ENCODE measurements around the gene SERGEF. TPM values are rescaled to one million over a fixed set of nuclear protein-coding genes. Genes with fewer than 3 reads are reported as not detected.
"Not testable (repeated sequence)": the region's sequence is repeated elsewhere in the genome, so short reads cannot be mapped to it uniquely, and the experiment has no call there.

SERGEF gene
- total RNA-seq, 1 experiment from 2014 or later, result 26.1 TPM

GRCh38 chr11:18000760-18001159, 12.1 kb downstream of the SERGEF start:
- no peak for DNase-seq (ENCODE audit: low spot score)

GRCh38 chr11:18000128-18000527, 12.7 kb downstream of the SERGEF start:
- not testable (repeated sequence) for DNase-seq (ENCODE audit: low spot score)

DNA sequence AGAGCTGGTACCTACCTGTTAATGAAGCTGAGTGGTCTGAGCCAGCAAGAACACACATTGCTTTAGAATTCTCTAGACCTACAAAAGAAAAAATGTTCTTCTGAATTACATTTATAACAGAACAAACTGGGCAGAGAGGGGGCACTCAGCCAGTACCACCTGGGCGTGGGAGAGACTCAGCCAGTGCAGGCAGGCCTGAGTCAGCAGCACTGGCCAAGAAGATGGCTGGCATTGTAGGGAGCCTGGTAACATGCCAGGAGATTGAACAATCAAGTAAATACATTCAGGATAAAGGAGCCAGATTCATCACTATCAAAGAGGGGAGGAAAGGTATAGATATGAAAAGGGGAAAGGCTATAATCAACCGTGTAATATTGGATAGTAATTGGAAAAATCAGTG, 19.9 kb downstream of the SERGEF start:
- no peak for DNase-seq (ENCODE audit: low spot score)

- peak; percentile 58 for DNase-seq (ENCODE audit: low spot score)
Observed at GRCh38 chr11:17991783-17992433, 20.9 kb downstream of the SERGEF start.

- DNase-seq (ENCODE audit: low spot score), result no peak
Observed at GRCh38 chr11:17989306-17989705, 23.5 kb downstream of the SERGEF start.

DNA sequence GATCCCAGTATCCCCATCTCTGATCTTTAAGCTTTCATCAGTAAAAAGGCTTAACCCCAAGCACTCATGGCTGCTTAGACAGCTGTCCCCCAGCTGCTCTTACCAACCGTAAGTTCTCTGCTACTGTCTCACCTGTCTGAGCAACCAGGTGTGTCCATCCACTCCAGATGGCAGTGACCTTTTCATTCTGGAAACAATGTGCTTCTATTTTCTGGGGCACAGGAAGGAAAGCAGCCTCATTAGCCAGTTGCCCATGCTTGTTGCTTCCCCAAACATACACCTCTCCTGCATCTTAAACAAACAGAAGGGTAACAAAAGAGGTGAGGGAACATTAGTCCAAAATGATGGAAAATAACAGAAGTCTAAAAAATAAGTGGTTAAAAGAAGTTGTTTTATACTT, 24.4 kb downstream of the SERGEF start:
- DNase-seq (ENCODE audit: low spot score), result no peak

GRCh38 chr11:17987826-17988225, 25.0 kb downstream of the SERGEF start:
- no peak for DNase-seq (ENCODE audit: low spot score)

DNA sequence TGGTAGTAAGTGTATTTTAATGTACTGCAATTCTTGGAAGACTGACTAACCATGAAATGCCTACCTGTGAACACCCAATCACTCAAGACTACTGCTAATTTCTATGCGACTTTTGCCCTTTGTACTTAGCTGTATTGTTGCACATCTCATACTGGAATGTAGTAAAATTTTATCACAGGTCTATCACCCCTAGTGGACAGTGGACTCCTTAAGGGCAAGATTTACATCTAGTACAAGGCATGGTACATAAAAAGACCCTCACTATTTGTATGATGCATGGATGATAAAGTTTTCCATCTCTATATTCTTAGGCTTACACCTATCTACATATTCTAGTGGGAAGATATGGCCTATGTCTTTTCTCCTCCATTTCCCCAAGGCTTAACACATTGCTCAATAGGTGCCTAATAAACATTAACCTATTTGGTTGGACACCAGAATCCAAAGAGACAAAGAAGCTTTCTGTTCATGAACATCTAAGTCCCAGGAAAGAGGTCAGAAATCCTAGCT, 26.1 kb downstream of the SERGEF start:
- DNase-seq (ENCODE audit: low spot score), result no peak

DNA sequence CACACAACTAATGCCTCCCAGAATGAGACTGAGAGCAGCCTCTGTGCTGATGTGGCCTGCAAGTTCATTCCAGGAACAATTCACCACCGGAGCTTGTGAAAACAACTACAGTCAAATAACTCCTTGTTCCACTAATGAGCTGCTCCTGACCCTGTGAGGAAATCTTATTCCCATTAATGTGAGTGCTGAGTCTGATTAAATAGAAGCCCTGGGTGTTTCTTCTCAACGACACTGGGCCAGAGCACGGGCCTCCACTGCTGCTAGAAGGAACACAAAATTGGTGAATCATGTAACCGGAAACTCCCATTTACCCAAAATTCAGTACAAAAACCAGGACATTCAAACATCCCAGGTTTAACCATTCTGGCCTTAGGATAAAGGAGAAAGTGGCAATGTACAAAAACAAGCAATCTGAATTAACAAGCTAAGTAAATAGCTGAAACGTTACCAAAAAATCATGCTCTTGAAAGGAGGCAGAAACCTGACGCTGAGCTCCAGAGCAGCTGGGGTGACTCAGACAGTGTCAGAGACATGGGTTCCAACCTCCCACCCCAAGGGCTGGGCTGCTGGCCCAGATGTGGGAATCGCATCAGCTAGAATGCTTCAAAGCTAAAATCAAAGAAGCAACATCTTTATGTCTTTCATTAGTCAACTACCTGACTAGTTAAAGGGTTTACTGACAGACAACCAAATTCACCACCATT, 26.7 kb downstream of the SERGEF start:
- DNase-seq (ENCODE audit: low spot score), result peak; percentile 59

DNA sequence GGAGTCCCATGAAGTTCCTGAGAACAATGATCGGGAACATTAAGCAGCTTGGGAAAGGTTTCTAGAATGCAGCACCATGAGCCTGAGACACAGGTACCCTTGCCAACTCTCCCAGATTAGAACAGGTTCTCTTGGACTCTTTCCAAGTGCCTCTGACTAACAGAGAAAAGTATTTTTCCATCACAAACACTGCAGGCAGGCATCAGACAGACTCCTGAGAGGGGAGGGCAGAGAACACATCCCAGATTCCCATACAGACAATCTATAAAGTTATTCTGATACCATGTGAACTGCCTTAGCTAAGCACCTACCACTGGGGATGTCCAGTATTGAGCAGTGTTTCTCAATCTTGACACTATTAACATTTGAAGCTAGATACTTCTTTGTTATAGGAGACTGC, 27.3 kb downstream of the SERGEF start:
- peak; percentile 70 for DNase-seq (ENCODE audit: low spot score)

DNA sequence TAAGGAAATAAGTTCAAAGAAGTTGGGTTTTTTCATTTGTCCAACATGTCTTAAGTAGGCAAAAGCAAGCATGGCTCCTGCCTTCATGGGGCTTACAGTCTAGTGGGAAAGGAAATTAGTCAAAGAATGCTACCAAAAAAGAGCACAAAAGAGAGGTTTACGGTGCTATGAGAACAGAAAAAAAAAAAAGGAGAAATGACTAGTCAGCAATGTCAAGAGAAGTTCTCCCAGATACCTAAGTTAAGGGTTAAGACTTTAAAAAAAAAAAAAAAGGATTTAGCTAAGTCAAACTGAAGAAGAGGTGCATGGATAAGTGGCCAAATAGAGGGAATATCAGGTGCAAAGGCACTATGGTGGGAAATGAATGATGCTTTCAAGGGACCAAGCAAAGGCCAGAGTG, 29.3 kb downstream of the SERGEF start:
- DNase-seq (ENCODE audit: low spot score), result no peak

DNA sequence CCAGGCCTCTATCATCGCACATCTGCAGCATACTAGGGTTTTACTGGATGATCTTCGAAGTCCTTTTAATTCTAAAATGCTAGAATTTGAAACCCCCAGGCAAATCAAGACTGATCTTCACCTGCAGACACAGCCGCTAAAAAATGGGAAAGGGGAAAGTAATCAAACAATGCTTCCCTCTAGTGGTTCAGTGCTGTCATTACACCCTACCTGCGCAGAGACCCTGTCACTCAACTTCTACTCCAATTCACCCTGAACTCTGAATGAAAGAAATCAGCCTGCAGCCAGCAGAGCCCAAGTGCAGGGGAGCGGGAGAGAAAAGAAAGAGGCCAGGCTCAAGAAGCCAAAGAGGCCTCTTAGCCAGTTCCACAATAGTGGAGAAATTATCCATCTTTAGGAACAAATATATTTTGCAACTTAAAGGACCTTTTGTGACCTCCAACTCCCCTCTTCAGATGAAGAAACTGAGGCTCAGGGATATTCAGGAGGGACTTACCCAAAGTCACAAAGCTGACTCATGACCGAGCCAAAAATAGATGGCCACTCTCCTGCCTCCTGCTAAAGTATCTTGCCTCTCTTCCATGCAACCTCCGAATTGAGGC, 33.0 kb downstream of the SERGEF start:
- DNase-seq (ENCODE audit: low spot score), result peak; percentile 44

GRCh38 chr11:17978553-17979287, 34.1 kb downstream of the SERGEF start:
- DNase-seq (ENCODE audit: low spot score), result peak; percentile 42

- no peak for DNase-seq (ENCODE audit: low spot score)
Observed at GRCh38 chr11:17976651-17977050, 36.2 kb downstream of the SERGEF start.

DNA sequence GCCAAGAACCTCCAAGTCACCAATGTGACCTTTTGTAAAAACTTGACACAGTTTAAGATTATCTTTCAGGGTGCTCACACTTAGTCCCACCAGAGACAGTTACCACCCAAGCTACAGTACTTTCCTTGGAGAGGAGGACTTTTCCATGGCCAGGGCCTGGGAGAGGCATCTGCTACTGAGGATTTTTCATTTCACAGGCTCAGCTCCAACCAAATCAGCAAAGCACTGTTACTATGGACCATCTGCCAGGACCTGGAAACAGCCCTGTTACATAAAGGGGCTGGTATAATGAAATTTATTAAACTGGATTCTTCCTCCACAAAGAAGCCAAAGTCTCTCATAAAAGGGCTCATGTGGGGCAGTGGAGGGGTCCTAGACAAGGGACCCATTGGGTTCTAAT, 38.6 kb downstream of the SERGEF start:
- no peak for DNase-seq (ENCODE audit: low spot score)

- peak; percentile 88 for DNase-seq (ENCODE audit: low spot score)
Observed at GRCh38 chr11:17972987-17973386, 39.9 kb downstream of the SERGEF start.

- DNase-seq (ENCODE audit: low spot score), result no peak
Observed at GRCh38 chr11:17968206-17968605, 44.6 kb downstream of the SERGEF start.

DNA sequence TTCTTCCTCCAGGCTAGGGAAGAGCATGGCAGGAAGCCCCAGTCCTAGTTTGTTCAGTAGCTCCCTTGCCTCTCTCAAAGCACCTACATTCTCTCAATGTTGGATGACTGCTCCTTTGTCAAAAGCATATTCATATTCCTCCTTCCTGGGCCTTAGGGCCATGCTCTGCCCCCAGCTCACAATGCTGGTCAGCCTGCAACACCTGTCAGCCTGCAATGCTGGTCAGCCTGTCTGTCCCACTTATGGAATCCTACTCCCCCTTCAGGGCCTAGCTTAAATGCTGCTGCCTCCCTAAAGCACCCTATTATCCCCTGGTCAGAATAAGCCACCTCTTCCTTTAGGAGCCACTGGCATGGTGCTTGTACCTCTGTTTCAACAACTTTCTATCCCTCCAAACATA, 45.2 kb downstream of the SERGEF start:
- DNase-seq (ENCODE audit: low spot score), result no peak

GRCh38 chr11:17960091-17960490, 52.8 kb downstream of the SERGEF start:
- no peak for DNase-seq (ENCODE audit: low spot score)

DNA sequence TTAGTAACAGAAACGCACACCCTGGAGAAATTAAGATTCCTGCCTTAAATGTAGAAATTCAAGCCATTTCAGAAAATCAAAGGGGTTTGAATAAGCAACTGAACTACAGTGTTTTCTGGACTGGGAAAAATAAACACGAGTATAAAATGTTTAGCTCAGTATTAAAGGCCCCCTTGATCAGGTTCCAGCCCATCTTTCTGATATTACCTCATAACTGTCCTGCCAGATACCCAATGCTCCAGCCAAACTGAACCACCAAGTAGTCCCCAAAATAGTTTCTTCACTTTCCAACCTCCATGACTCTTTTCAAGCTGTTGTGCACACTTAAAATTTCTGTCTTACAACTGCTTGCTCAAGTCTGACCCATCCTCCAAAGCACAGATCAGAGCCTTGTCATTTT, 54.4 kb downstream of the SERGEF start:
- no peak for DNase-seq (ENCODE audit: low spot score)

DNA sequence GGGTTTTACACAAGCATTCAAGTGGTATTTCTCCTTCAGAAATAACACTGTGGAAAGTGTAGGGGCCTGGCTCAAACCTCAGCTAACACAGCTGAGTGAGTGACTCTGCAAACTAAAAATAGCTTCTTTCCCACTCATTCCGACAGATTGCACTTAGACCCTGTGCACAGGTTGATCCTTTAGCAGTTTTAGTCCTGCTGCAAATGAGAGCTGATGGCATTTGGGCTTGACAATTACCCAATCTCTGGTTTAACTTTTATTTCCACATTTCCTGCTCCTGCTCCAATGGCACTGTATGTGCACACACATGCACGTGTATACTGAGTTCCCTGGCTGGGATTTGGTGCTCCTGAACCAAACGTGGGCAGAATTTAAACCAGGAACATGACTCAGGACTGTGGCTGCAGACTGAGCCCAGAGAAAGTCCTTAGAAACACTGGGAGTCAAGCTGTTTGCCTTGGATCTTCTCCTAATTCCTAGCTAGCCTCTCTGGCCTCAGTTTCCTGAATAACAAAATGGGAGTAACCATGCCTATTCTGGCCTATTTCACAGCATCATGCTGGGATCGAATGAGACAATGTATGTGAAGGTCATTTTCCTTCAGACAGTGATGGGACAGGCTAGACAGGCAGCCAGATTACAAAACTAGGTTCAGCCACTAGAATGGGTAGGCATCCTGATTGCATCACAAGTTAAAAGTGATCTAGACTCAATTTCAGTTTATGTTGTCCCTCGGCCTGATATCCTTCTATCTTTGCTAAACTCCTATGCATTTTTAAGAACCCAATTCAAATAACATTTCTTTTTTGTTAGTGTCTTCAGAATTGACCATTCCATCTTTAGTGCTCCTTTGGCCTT, 58.2 kb downstream of the SERGEF start:
- no peak for DNase-seq (ENCODE audit: low spot score)

All from A172 (cell line).